HG03432 (cell line): ENCODE measurements around the gene ATP6V1D.
"Not testable (repeated sequence)": the region's sequence is repeated elsewhere in the genome, so short reads cannot be mapped to it uniquely, and the experiment has no call there.

Source experiments
- ATAC-seq: cut with Tn5 transposase; IDR thresholded peaks from one replicate; pipeline ENCODE4 v1.9.1; 2021; ENCODE audit warnings: mild to moderate bottlenecking, moderate library complexity; ENCODE audit not compliant: unreplicated experiment

ATP6V1D gene

GRCh38 chr14:67371247-67372148, 11.9 kb upstream of the ATP6V1D start:
- no peak for ATAC-seq

- no peak for ATAC-seq
These were observed 11.2 kb upstream of the ATP6V1D start for GRCh38 chr14:67370830-67371229.

GRCh38 chr14:67365476-67365875, 5.9 kb upstream of the ATP6V1D start:
- ATAC-seq: no peak

DNA sequence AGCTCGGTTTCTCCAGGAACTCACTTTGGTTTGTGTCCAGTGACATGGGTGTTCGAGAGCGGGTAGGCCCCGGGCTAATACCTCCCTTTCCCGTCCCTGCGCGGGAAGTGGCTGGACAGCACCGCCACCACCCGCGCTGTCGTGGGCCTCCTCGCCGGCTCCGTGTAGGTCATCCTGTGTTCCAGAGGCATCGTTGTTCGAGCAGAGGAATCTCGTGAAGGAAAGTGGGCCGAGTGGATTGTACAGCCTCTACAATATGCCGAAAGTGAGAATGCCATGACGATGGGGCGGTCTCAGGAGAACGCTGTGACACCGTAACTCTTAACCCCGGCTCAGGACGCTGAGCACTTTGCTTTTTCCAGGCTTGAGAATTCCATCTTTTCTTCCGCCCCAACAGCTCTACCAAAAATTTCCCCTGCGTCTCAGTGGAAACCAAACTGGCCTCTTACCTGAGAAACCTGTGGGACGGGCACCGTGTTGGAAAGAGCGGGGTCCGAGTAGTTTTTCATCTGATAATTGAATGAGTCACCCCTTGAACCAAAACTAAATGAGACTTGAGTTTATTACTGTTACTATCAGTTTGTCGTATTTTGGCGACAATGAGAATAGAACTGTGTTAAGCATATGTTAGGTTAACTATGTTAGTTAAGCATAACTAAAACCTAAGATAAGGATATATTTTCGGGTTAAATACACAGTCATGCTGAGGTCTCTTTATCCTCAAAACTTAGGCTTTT, 1.0 kb upstream of the ATP6V1D start:
- peak; percentile 28 for ATAC-seq

DNA sequence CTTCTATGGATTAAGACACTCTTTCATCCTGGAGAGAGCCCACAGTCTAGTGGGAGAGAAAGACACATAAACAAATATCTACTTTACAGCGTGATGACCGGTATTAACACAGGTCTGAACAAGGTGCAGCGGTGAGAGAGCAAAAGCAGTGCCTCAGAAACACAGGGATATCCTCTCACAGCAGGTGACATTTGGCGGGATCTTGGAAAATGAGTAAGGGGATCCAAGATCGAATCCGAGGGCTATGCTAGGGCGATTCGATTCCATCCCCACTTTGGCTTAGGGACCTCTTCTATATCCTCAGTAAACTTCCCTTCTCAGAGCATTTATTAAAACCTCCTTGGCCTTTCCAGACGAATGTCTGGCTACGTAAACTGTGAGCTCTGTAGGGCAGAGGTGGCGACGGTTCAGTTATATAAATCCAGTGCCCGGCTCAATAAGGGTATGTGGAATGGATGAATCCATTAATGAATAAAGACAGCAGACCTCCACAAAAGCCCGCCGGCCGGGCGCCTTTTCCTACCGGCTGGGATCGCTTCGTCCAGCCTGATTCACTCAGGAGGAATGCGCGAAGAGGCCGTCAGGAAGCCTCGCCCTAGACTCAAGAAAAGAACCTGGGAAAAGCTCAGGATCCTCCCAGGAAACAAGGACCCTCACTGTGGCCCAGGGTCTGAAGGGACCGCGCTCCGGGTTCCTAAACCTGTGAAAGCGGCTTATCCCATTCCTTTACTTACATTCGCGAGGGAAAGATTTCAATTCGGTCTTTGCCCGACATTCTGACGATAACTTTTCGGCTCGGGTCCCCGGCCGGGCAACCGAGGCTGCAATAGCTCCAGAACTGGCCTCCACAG, 455 bp downstream of the ATP6V1D start:
- ATAC-seq: peak; percentile 1

DNA sequence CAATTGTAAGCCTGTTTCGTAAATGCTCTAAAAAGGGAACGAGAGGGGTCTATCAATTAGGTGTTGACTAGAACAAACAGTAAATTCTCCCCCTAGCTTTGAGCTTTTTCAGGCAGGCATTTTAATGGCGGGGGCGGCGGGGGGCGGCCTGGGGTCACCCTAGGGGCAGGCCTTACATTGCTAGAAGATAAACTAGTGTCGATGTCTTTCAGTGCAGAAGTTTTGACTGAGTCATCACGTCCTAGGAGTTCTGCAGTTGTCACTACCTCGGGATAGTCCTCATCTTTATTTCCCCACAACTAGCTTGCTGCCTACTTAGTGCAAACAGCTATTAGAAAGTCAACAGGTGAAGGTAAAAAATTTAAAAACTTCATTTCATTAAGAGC, 1.6 kb downstream of the ATP6V1D start:
- ATAC-seq: no peak

DNA sequence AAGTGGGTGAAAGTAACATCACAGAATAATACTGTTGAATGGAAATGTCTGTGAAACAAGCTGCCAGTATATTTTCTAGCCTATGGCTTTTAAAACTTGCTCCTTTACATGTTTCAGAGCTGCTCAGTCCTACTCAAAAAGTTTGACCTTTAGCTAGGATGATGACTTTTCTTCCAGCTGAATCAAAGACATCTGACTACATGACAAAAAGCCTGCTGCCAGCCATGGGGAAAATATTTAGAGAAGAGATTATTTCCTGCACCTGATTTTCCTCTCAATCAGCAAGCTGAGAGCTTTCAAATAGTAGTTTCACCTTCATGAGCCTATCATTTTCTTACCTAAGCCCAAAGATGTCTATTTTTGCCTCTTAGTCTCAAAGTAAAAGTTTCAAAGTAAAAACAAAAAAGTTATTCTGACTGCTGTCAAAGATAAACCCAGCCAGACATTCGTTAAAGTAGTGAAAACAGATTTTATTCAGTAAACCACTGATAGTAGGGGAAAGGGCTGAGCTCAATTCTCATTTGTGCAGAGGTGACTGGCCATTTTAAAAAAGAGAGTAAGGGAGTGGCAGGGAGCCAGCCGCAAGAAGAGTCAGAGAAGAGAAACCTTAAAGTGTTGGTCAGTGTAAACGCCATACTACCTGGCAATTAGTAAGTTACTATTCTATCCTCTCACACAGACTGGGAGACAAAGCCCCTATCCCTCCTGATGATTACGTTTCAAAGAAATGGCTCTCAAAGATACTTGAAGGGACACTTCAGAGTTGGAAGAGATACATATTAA, 2.2 kb downstream of the ATP6V1D start:
- no peak for ATAC-seq

DNA sequence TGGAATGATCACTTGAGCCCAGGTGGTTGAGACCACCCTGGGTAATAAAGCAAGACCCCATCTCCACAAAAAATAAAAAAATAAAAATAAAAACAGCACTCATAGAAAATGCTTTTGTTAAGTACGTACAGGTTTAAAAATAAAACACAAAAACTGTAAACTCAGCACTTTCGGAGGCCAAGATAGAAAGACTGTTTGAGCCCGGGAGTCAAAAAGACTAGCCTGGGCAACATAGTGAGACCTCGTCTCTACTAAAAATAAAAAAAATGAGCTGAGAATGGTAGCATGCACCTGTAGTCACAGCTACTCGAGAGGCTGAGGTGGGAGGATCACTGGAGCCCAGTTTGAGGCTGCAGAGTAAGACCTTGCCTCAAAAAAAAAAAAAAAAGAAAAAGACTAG, 7.5 kb downstream of the ATP6V1D start:
- ATAC-seq: no peak

- ATAC-seq: no peak
These were observed 14.0 kb downstream of the ATP6V1D start for GRCh38 chr14:67345583-67345982.

GRCh38 chr14:67343601-67344230, 15.9 kb downstream of the ATP6V1D start:
- ATAC-seq: no peak

DNA sequence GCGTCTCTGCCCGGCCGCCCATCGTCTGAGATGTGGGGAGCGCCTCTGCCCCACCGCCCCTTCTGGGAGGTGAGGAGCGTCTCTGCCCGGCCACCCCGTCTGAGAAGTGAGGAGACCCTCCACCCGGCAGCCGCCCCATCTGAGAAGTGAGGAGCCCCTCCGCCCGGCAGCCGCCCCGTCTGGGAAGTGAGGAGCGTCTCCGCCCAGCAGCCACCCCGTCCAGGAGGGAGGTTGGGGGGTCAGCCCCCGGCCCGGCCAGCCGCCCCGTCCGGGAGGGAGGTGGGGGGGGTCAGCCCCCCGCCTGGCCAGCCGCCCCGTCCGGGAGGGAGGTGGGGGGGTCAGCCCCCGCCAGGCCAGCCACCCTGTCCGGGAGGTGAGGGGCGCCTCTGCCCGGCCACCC, 18.4 kb downstream of the ATP6V1D start:
- ATAC-seq: not testable (repeated sequence)

- ATAC-seq: no peak
These were observed 23.8 kb downstream of the ATP6V1D start for GRCh38 chr14:67335781-67336180.

DNA sequence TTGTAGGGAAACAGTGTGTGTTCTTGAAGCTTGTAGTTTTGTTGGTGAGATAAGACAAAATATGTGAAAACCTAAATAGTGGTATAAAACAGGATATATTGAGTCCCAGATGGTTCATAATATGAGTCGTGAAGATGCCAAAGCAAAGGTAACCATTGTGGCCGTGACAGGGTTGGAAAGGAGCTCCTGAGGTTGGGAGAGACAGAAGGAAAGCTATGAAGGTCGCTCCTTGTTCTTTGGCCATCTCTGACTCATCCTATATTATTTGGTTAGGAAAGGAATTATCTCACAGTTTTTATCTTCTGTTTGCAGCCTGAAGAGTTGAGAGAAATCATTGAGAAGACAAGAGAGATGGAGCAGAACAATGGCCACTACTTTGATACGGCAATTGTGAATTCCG, 27.1 kb downstream of the ATP6V1D start:
- ATAC-seq: no peak

GRCh38 chr14:67331368-67332125, 28.1 kb downstream of the ATP6V1D start:
- ATAC-seq: no peak

- not testable (repeated sequence) for ATAC-seq
These were observed 29.9 kb downstream of the ATP6V1D start for GRCh38 chr14:67329666-67330065.

DNA sequence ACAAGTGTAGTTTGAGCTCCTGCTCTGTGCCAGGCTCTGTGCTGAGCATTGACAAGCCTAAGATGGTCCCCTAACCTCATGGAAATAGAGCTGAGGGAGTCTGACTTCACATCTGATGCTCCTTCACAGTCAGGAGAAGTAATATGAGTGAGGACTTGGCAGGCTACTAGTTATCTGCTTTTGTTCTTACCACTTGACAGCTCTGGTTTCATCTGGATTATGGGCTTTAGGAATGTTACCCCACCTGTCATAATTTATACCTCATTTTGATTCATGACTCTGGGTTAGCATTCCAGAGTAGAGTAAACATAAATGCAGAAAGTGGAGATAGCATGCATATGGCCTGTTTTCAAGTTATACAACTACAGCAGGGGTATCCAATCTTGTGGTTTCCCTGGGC, 40.5 kb downstream of the ATP6V1D start:
- ATAC-seq: no peak

DNA sequence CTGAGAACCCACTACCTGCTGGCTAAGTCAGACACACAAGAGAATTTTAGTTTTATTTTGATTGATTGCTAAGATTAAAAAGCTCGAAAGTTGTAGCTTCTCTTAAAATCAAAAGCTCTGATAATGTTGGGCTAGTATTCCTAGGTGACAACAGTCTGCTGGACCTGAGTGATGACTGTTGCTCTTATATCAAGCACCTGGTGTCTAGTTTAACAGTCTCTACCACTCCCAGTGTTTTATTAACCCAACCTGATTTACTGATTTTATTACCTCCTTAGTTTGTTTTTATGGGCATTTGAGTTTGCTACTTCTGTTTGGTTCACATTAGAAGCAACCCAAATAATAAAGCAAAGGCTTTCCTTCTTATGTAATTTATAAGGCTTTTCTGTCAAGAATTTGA, 41.8 kb downstream of the ATP6V1D start:
- ATAC-seq: no peak

GRCh38 chr14:67313153-67313552, 46.5 kb downstream of the ATP6V1D start:
- ATAC-seq: no peak

DNA sequence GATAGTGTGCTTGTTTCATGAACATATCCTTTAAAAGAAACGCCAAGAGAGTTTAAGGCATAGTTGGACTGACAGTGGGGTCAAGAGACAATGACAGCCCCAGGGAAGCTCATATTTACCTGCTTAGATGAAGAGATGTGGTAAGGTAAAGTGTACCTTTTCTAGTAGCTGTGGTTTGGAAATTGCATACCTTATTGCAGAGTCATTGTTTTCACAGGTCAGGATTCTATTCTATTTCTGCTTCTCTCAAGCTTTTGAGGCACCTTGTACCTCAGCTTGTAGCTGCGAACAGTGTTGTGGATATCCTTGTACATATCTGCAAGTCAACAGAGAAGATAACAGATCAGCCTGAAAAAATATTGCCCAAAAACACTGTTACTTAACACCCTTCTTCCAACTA, 47.7 kb downstream of the ATP6V1D start:
- no peak for ATAC-seq
